SU-DHL-6 (cell line): ENCODE results near the gene POU2AF3.

ENCODE experiments used
- H2AFZ ChIP-seq: fragments of 200-600 bp; sonication (generic); 2 replicates; pipeline ENCODE4 v1.6.1; 2014; ENCODE audit warnings: low read depth, mild to moderate bottlenecking, moderate library complexity, mixed read lengths, antibody characterized with exemption, low read length; ENCODE audit not compliant: severe bottlenecking
- H3F3A ChIP-seq: fragments of 200-600 bp; shearing (Covaris generic); 2 replicates; pipeline ENCODE4 v1.6.0; 2016; ENCODE audit warnings: antibody characterized with exemption, mild to moderate bottlenecking; ENCODE audit not compliant: insufficient read depth
- H3K27ac ChIP-seq: fragments of 200-600 bp; sonication (generic); 2 replicates; pipeline ENCODE4 v1.5.1; 2016; ENCODE audit warnings: low read depth, mild to moderate bottlenecking, low read length, moderate library complexity, mixed read lengths
- H3K27me3 ChIP-seq: fragments of 200-600 bp; sonication (generic), shearing (Covaris generic); 2 replicates; pipeline ENCODE4 v1.6.0; 2014; ENCODE audit warnings: mild to moderate bottlenecking, low read length
- H3K36me3 ChIP-seq: fragments of 200-600 bp; sonication (generic); 2 replicates; pipeline ENCODE4 v1.6.1; 2014; ENCODE audit warnings: mild to moderate bottlenecking, low read length, mixed read lengths
- H3K4me2 ChIP-seq: fragments of 300-600, 200-600 bp; shearing (Covaris generic), sonication (generic); 2 replicates; pipeline ENCODE4 v1.6.0; 2014; ENCODE audit warnings: low read length, low read depth, mild to moderate bottlenecking; ENCODE audit not compliant: poor library complexity, severe bottlenecking
- H3K4me3 ChIP-seq: fragments of 200-600 bp; sonication (generic); 2 replicates; pipeline ENCODE4 v1.5.1; 2014; ENCODE audit warnings: antibody characterized with exemption, low read length, mild to moderate bottlenecking, mixed read lengths; ENCODE audit not compliant: insufficient read depth, poor library complexity, severe bottlenecking
- H3K79me2 ChIP-seq: fragments of 200-600 bp; sonication (generic); 2 replicates; pipeline ENCODE4 v1.6.1; 2014; ENCODE audit warnings: mild to moderate bottlenecking, low read length, moderate library complexity; ENCODE audit not compliant: insufficient read depth
- H3K9ac ChIP-seq: fragments of 200-600 bp; sonication (generic); 2 replicates; pipeline ENCODE4 v1.7.0; 2014; ENCODE audit warnings: mild to moderate bottlenecking, low read length
- H3K9me2 ChIP-seq: fragments of 200-600 bp; sonication (generic); replicated peaks from 2 replicates; pipeline ENCODE4 v1.6.1; 2014; ENCODE audit warnings: low read length; ENCODE audit not compliant: insufficient read depth
- H3K9me3 ChIP-seq: fragments of 200-600 bp; sonication (generic); 2 replicates; pipeline ENCODE4 v1.6.1; 2014; ENCODE audit warnings: low read length, mixed read lengths; ENCODE audit not compliant: insufficient read depth
- H4K20me1 ChIP-seq: fragments of 200-600 bp; sonication (generic); 2 replicates; pipeline ENCODE4 v1.6.1; 2014; ENCODE audit warnings: low read depth, mild to moderate bottlenecking, antibody characterized with exemption, low read length, moderate library complexity, mixed read lengths
- EZH2phosphoT487 ChIP-seq: fragments of 200-600 bp; sonication (generic), shearing (Covaris generic); conservative IDR thresholded peaks from 2 replicates; pipeline ENCODE4 v1.6.1; 2018; ENCODE audit warnings: mild to moderate bottlenecking, antibody characterized with exemption, low read length, moderate library complexity, mixed read lengths
- TF ChIP-seq, protein P1 (sequence below): fragments of 200-600 bp; sonication (generic); IDR thresholded peaks from one replicate; pipeline ENCODE4 v1.5.1; 2017; ENCODE audit warnings: antibody characterized with exemption, mild to moderate bottlenecking, low read length, moderate library complexity; ENCODE audit not compliant: insufficient read depth, poor library complexity, severe bottlenecking

The POU2AF3 gene

DNA sequence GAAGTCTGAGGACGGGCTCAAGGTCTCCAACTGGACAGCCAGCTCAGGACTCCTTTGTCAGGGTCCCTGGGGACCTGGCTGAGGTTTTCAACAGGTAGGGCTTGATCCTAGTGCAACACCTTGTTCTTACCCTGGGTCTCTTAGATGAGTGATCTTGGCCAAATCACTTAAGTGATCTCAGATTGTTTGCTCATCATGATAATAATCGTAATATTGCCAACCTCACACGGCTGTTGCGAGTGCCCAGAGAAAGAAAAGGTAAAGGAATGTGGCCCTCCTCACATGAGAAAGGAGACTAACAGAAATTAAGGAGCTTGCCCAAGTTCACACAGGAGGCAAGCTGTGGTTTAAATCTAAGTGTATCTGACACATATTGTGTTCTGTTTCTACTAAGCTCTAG is 28.5 kb downstream of the POU2AF3 start:
- H3K79me2 ChIP-seq: no peaks in the 10 kb centered on the region
- H4K20me1 ChIP-seq: no peaks in the 10 kb centered on the region

DNA sequence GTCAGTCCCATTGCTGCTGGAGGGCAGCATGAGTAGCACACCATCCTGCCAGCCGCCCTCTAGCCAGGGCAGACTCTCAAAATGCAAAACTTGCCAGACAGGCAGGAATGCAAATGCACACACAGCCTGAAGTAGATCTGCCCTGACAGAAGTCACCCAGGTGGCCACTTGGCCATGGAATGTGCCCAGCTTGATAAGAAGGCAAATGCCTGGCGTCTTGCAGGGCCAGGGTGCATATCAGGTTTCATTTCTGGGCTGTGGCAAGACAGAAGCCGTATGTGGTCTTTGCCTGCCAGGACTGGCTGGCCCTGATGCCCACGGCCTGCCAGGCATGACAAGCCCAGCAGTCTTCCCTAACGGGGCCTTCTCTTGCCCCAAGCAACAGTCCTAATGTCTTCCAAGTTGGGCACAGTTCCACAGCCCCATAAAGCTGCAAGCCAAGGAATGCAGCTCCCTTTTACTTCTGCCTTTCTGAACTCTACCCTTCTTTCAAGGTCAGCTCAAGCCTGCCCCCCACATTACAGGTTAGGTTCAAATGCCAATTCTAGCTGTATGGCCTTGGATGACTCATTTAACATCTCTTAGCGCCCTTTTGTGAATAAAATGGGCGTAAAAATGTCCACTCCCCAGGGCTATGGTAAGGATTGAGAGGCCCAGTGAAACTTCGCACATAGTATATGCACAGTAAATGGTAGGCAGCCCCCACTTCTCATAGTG is 29.7 kb downstream of the POU2AF3 start:
- H3K4me3 ChIP-seq: no peak overlapping the region
- no peak overlapping the region for H3K4me2 ChIP-seq
- H4K20me1 ChIP-seq: no peaks in the 10 kb centered on the region
- H3K9me3 ChIP-seq: no peaks in the 10 kb centered on the region
- no peaks in the 10 kb centered on the region for H3K79me2 ChIP-seq
- no peak overlapping the region for H3K27ac ChIP-seq
- TF ChIP-seq, protein P1, sequence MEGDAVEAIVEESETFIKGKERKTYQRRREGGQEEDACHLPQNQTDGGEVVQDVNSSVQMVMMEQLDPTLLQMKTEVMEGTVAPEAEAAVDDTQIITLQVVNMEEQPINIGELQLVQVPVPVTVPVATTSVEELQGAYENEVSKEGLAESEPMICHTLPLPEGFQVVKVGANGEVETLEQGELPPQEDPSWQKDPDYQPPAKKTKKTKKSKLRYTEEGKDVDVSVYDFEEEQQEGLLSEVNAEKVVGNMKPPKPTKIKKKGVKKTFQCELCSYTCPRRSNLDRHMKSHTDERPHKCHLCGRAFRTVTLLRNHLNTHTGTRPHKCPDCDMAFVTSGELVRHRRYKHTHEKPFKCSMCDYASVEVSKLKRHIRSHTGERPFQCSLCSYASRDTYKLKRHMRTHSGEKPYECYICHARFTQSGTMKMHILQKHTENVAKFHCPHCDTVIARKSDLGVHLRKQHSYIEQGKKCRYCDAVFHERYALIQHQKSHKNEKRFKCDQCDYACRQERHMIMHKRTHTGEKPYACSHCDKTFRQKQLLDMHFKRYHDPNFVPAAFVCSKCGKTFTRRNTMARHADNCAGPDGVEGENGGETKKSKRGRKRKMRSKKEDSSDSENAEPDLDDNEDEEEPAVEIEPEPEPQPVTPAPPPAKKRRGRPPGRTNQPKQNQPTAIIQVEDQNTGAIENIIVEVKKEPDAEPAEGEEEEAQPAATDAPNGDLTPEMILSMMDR: no peak
- no peak for TF ChIP-seq EZH2phosphoT487
- H3K36me3 ChIP-seq: no peaks in the 10 kb centered on the region
- H2AFZ ChIP-seq: no peak overlapping the region
- H3K9ac ChIP-seq: no peak overlapping the region
- H3K27me3 ChIP-seq: no peaks in the 10 kb centered on the region
- H3K9me2 ChIP-seq: no peaks in the 10 kb centered on the region
- H3F3A ChIP-seq: no peaks in the 10 kb centered on the region

More for the DNA sequence above, 28.5 kb downstream of the POU2AF3 start:
- H3F3A ChIP-seq: no peaks in the 10 kb centered on the region
- TF ChIP-seq EZH2phosphoT487: no peak
- TF ChIP-seq, protein P1: no peak
- no peak overlapping the region for H3K9ac ChIP-seq
- no peak overlapping the region for H3K4me3 ChIP-seq
- H2AFZ ChIP-seq: no peak overlapping the region
- no peaks in the 10 kb centered on the region for H3K9me3 ChIP-seq
- H3K27ac ChIP-seq: no peak overlapping the region
- no peak overlapping the region for H3K4me2 ChIP-seq
- no peaks in the 10 kb centered on the region for H3K9me2 ChIP-seq
- no peaks in the 10 kb centered on the region for H3K27me3 ChIP-seq
- no peaks in the 10 kb centered on the region for H3K36me3 ChIP-seq

DNA sequence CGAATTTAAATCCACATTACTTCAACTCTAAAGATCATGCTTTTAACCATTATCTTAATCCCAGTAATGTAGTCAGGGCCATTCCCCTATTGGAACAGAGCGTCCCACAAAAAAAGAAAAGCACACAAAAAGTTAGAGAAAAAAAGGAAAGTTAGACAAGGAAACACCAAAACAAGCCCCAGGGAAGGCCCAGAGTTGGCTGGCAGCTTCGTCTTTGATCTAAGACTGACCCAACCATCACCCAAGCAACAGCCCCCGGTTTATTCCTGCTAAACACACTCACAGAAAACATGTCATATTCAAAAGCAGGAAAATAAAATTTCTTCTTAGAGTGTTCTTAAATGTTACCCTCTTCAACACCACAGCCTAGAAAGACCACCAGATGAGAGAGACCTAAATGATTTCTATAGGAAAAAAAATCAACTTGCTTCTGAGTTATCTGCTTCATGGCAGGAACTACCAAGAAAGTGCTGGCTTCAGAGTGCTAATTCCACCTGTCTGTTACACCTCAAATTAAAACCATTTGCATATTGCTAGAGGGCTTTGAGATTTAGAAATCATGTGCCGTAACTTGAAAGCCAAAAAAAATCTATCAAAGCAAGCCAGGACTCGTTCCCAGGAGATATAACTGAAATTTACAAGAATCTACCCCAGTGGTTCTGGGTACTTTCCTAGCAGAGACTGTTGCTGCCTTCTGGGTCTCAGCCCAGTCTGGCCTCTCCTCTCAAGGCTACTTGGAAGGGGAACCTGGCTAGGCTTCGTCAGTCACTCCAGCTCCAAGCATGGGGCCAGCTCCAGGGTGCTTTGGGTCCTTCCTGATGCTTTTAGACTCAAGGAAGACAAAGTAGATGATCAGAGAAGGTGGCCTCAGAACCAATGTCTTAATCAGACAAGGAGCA is 31.2 kb downstream of the POU2AF3 start:
- no peaks in the 10 kb centered on the region for H3K9me3 ChIP-seq
- no peaks in the 10 kb centered on the region for H3K9me2 ChIP-seq
- no peak overlapping the region for H3K27ac ChIP-seq
- no peak overlapping the region for H3K4me3 ChIP-seq
- H3F3A ChIP-seq: no peaks in the 10 kb centered on the region
- no peak overlapping the region for H2AFZ ChIP-seq
- no peaks in the 10 kb centered on the region for H3K36me3 ChIP-seq
- no peaks in the 10 kb centered on the region for H3K27me3 ChIP-seq
- H3K4me2 ChIP-seq: no peak overlapping the region
- H3K79me2 ChIP-seq: no peaks in the 10 kb centered on the region
- H3K9ac ChIP-seq: no peak overlapping the region
- TF ChIP-seq EZH2phosphoT487: no peak
- TF ChIP-seq, protein P1: no peak
- no peaks in the 10 kb centered on the region for H4K20me1 ChIP-seq
